Lower lobe of right lung (tissue), 2 donors: Measurements from ENCODE around the gene WIPI1. TPM values are rescaled to one million over a fixed set of nuclear protein-coding genes. Genes with fewer than 3 reads are reported as not detected.
A peak's percentile ranks its signal among the peaks of the same experiment; 100 is the strongest.

Experiments used
- ATAC-seq, 2 donors: fragments of 200-7000 bp; cut with Tn5 transposase; one replicate each; pipeline ENCODE4 v1.9.1; 2020 to 2022; ENCODE audit warnings: mild to moderate bottlenecking in 2 of 2, moderate library complexity in 2 of 2
- DNase-seq: peaks from one replicate; pipeline ENCODE4 v3.0.0-alpha.2; 2020
- H3K27ac ChIP-seq: fragments of 200-600 bp; one replicate; pipeline ENCODE4 v1.8.0; 2022
- H3K27me3 ChIP-seq: fragments of 200-600 bp; one replicate; pipeline ENCODE4 v1.8.0; 2022; ENCODE audit warnings: low read depth
- H3K36me3 ChIP-seq: fragments of 200-600 bp; one replicate; pipeline ENCODE4 v1.8.0; 2022; ENCODE audit warnings: mild to moderate bottlenecking
- H3K4me1 ChIP-seq: fragments of 200-600 bp; one replicate; pipeline ENCODE4 v1.8.0; 2022
- H3K4me3 ChIP-seq: fragments of 200-600 bp; one replicate; pipeline ENCODE4 v1.8.0; 2022; ENCODE audit warnings: mild to moderate bottlenecking
- H3K9me3 ChIP-seq: fragments of 200-600 bp; one replicate; pipeline ENCODE4 v1.8.0; 2022
- intact Hi-C: fragments of 100-400 bp; cut with DNase I; formaldehyde crosslinking; loops from one replicate; pipeline ENCODE4 v1.11.0; 2022
- total RNA-seq: library from RNA; stranded (reverse); fragmentation: NEBNext Ultra II Directional; extraction: Animal tissue kit (Norgen Biotek cat#: 25700); gene quantifications from one replicate; pipeline ENCODE4 v1.2.1, GENCODE V29; 2021
- TF ChIP-seq, protein P1 (sequence below): fragments of 200-600 bp; IDR thresholded peaks from one replicate; pipeline ENCODE4 v1.8.0; 2022; ENCODE audit warnings: antibody characterized with exemption, mild to moderate bottlenecking
- donor health status: DM: no; HTN: yes; CAD: no; lungs with severe emphysema.

WIPI1 gene
- total RNA-seq, 1 donor from 2014 or later = 37.5 TPM

DNA sequence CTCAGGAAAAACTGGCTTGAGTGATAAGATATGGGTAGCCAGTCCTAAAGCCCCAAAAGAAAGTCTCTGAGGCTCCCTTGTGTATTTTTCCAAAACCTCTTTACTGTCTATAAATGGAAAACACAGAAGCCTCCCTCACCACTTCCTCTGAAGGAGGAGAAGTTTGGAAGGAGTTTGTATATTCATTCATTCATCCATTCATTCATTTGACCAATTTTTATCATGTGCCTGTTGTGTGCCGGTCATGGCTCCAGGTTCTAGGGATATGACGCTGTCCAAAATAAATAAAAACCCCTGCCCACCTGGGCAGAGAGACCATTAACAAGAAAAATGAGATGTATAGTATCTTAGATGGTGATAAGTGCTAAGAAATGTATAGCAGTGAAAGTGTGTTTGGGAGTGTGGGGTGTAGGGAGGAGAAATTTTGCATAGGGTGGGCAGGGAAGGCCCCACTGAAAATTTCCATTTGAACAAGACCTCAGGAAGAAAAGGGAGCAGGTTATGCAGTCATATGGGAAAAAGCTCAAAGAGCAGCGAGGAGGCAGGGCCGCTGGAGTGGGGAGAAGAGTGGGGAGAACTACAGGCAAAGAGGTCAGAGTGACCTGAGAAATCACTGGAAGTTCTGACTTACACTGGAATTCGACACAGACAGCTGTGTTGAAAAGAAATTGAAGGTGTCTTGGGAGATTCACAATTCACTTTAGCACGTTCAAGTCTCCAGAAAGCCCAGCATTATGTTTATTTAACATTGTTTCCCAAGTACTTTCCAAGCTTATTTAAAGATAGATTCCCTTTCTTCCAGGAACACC is 6.1 kb upstream of the WIPI1 start:
- intact Hi-C loops = no loop called here
- H3K36me3 ChIP-seq = no peaks in the 10 kb centered on the region
- TF ChIP-seq, protein P1, sequence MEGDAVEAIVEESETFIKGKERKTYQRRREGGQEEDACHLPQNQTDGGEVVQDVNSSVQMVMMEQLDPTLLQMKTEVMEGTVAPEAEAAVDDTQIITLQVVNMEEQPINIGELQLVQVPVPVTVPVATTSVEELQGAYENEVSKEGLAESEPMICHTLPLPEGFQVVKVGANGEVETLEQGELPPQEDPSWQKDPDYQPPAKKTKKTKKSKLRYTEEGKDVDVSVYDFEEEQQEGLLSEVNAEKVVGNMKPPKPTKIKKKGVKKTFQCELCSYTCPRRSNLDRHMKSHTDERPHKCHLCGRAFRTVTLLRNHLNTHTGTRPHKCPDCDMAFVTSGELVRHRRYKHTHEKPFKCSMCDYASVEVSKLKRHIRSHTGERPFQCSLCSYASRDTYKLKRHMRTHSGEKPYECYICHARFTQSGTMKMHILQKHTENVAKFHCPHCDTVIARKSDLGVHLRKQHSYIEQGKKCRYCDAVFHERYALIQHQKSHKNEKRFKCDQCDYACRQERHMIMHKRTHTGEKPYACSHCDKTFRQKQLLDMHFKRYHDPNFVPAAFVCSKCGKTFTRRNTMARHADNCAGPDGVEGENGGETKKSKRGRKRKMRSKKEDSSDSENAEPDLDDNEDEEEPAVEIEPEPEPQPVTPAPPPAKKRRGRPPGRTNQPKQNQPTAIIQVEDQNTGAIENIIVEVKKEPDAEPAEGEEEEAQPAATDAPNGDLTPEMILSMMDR = no peak
- no peaks in the 10 kb centered on the region for H3K27me3 ChIP-seq
- H3K27ac ChIP-seq = no peak overlapping the region
- no peaks in the 10 kb centered on the region for H3K9me3 ChIP-seq
- H3K4me1 ChIP-seq = peaks cover 37% of the 10 kb centered on the region
- DNase-seq = no peak
- no peak overlapping the region for H3K4me3 ChIP-seq
- no peak for ATAC-seq

DNA sequence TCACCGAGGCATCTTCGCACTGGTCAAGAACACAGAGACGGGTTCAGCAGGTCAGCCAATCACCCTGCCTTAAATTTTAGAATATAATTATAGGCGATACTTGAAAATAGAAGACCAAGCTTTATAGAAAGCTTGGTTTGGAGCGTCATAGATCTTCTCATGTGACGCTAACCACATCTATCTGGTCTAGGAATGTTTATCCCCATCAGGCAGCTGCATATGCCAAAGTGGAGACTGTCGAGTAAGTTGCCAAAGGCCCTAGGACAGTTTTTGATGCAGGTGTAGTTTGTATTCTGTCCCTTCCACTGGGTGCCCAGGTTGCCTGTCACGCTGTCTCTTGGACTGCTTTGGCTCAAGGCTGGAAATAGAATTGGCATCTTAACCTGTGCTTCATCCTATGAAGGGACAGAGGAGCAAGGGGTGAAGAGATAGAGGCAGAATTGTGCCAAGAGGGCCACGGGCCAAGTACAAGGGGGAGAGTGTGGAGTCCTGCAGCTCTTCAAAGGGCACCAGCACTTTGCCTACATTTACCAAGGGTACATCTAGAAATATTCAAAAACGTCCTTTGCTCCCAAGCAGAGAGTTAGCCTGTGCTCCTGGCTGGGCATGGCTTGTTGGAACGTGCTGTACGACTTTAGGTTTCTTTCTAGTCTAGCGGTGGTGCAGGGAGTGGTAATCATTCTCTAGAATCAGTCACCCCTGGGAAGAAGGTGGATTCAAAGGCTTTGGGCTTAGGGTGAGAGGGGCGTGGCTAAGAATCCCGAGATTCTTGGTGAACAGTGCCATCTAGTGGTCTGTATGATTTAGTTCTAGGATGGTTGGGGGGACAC is 5.3 kb upstream of the WIPI1 start:
- ATAC-seq (peak; percentile 91 to 93), DNase-seq (peak; percentile 62)
- H3K9me3 ChIP-seq = no peaks in the 10 kb centered on the region
- H3K36me3 ChIP-seq = no peaks in the 10 kb centered on the region
- peaks cover 42% of the 10 kb centered on the region for H3K4me1 ChIP-seq
- intact Hi-C loops = no loop called here
- no peaks in the 10 kb centered on the region for H3K27me3 ChIP-seq
- H3K27ac ChIP-seq = no peak overlapping the region
- no peak overlapping the region for H3K4me3 ChIP-seq
- TF ChIP-seq, protein P1 = peak; percentile 72

DNA sequence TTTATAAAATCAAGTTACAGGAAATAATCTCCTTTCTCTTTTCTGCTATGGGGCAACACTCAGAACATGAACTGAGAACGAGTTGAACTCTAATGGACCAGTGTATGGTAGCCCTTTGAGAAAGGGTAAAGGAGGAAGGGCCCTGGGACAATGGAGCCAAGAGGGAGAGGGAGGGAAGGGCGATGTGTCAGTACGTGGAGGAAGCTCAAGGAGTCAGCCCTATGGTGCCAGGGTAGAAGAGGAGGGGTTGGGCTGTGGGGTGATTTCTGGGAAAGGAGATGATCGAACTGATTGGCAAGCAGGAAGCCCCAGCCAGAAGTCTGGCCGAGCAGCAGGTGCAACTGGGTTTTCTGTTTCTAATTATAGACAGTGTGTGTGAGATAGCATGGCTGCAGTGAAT is 4.3 kb upstream of the WIPI1 start:
- Histone ChIP-seq H3K27ac (peak overlapping the region; percentile 10), H3K36me3 (no peaks in the 10 kb centered on the region), H3K4me1 (peaks cover 44% of the 10 kb centered on the region), H3K9me3 (no peaks in the 10 kb centered on the region), H3K4me3 (no peak overlapping the region), H3K27me3 (no peaks in the 10 kb centered on the region)
- ATAC-seq = no peak
- intact Hi-C loops = no loop called here
- DNase-seq = no peak
- TF ChIP-seq, protein P1 = no peak

DNA sequence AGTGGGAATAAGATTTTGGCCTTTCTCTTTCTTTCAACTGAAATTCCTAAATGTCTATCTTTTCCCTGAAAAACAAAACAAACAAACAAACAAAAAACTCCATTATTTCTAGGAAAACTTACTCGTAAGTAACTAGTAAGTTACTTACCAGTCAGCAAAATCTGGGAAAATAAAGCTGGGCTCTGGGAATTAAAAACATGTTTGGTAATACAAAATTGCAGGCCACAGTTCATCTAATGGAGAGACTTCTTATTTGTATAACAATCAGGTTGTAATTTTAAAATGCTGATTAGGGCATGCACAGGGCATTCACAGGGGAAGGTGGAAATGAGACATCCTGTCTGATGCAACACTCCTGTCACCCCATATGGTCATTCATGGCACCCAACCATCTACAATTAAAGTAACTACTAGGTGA is 3.8 kb upstream of the WIPI1 start:
- Histone ChIP-seq H3K27ac (no peak overlapping the region), H3K27me3 (no peaks in the 10 kb centered on the region), H3K4me3 (no peak overlapping the region), H3K36me3 (no peaks in the 10 kb centered on the region), H3K4me1 (peaks cover 45% of the 10 kb centered on the region), H3K9me3 (no peaks in the 10 kb centered on the region)
- ATAC-seq (no peak), DNase-seq (no peak)
- intact Hi-C loops = no loop called here
- TF ChIP-seq, protein P1 = no peak

DNA sequence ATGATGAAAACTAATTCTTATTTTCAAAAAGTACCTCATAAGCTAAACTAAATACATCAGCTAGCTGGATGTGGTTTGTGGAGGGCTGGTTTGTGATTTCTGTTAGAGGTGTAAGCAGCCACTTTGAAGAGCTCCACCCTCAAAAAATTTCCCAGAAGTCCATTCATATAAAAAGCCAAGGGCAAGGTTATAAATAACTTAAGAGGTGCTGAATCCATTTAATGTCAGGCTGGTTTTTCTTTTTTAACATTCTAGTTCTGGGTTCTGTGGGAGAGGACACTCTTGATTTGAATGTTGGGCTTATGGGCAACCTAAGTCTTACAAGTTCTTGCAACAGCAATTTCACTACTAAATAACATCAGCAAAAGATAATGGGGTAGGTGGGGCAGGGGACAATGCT is 3.4 kb upstream of the WIPI1 start:
- Histone ChIP-seq H3K4me3 (no peak overlapping the region), H3K36me3 (no peaks in the 10 kb centered on the region), H3K27ac (no peak overlapping the region), H3K9me3 (no peaks in the 10 kb centered on the region), H3K4me1 (peaks cover 45% of the 10 kb centered on the region), H3K27me3 (no peaks in the 10 kb centered on the region)
- ATAC-seq = no peak
- DNase-seq = no peak
- intact Hi-C loops = no loop called here
- TF ChIP-seq, protein P1 = no peak
